GM18502 (cell line): ENCODE data around the gene PRKAB2.
"Not testable (repeated sequence)": the region's sequence is repeated elsewhere in the genome, so short reads cannot be mapped to it uniquely, and the experiment has no call there.

Source experiments
- ATAC-seq: cut with Tn5 transposase; IDR thresholded peaks from one replicate; pipeline ENCODE4 v1.9.1; 2021; ENCODE audit warnings: mild to moderate bottlenecking; ENCODE audit not compliant: unreplicated experiment, poor library complexity

PRKAB2 gene

DNA sequence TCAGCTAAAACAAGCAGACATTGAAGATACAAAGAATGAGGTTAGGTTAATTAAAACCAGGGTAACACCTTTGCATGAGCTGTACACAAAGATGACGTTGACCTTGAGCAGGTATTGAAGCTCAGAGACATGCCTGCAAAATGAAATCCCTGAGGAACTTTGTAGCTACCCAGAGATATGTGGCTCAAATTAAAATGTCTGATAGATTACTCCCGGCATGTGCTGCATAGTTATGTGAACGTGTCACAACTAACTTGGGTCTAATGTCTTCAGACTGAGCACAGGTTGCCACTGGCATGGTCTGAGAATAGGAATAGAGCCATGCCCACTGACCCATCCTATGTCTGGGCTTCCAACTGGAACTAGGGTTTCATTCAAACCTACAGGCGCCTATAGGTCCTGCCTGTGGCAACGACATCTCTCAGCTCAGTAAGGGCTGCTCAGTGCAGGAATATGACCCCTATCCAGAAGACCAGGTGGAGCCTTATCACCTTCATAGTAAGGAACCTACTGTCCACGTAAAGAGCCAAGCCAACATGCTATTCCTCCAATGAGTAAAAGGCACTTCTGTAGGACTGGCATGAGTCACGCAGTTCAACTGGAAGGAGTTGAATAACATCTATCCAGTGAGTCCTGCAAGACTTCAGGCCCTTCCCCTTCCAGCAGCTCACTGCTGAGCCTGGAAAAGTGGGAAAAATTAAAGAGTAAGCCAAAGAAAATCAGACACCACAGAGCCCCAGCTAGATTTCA, 60.7 kb downstream of the PRKAB2 start:
- ATAC-seq = no peak

DNA sequence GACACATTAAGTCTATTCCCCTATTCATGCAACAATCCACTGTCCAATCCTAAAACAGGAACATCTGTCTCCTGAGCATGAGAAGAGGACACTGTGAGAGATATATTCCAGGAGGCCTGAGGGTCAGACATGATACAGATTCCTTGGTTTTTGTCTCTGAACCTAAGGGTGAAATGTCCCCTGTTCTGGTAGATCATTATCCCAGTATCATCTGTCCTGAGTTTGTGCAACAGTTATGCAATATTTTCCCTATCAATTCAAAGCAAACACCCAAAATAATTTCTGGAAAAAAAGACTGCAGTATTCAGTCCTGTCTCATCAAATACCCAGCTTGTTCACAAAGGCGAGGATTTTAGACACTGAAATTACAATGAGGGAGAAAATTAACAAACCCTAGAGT, 61.4 kb downstream of the PRKAB2 start:
- no peak for ATAC-seq

DNA sequence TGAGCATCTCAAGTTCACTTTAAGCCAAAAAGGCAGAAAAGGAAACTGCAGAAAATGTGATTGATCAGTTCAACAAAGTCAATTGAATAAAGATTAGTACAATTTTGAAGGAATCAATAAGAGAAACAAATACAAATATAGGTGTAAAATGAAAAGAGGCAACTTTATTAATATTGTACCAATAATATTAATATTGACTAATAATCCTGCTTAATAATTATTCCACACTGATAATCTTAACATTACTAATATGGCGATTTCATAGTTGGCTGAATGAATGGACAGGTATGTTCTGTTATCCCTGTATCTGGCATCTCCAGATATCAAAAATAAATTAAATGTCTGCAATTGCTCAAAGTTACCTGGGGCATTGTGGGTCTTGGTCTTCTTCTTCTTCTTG, 61.8 kb downstream of the PRKAB2 start:
- no peak for ATAC-seq

DNA sequence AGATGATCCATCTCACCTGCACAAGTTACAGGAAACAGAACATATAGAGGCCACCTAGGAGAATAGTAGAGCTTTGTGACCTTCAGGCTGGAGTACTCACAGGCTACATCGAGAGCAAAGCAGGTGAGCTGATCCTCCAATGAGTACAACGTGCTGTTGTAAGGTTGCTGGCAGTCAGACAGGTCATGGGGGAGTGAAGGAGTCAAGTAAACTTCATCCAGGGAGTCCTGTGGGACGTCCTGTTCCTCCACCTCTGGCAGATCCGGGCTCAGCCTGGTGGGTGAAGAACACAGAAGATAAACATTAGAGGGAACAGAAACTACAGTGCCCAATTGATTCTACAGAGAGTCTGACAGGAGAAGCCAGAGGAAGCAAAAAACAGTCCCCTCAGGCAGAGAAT, 62.5 kb downstream of the PRKAB2 start:
- ATAC-seq = no peak

DNA sequence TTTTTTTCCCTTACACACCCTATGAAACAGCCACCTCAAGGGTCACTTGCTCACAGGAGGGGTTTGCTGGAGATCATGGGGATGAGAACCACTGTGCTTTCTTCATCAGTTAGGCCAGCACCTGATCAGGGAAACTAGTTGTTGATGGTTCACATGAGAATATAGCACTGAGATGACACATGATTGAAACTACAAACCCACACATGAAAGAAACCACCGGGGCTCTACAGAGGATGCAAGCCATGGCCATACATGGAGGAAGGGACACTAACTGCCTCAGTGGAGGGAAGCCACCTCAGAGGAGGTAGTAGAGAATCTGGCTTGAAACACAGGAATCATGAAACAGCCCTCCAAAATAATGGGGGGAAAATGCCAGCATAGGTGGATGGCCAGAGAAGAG, 63.2 kb downstream of the PRKAB2 start:
- ATAC-seq = no peak

DNA sequence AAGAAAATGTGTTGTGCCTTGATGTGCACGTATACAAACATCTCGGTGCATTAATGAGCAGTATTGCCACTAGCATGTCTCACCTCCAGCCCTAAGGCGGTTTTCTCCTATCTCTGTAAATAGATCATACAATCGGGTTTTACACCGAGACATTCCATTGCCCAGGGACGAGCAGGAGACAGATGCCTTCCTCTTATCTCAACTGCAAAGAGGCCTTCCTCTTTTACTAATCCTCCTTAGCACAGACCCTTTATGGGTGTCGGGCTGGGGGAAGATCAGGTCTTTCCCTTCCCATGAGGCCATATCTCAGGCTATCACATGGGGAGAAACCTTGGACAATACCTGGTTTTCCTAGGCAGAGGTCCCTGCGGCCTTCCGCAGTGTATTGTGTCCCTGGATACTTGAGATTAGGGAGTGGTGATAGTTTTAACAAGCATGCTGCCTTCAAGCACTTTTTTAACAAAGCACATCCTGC, 65.8 kb downstream of the PRKAB2 start:
- ATAC-seq = not testable (repeated sequence)

DNA sequence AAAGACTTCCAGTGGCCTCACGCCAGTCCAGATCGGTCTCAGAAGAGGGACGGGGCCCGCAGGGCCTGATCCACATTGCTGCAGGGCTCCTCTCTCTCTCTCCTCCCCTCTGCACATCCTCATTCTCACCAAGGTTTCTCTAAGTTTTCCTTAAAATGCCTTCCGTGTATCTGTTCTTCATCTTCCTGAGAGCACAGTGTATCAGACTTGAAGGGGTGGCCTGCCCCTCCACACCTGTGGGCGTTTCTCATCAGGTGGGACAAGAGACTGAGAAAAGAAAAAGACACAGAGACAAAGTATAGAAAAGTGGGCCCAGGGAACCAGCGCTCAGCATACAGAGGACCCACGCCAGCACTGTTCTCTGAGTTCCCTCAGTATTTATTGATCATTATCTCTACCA, 66.4 kb downstream of the PRKAB2 start:
- no peak for ATAC-seq
